SK-N-SH (cell line): Measurements from ENCODE around the gene SEZ6. TPM values are rescaled to one million over a fixed set of nuclear protein-coding genes. Genes with fewer than 3 reads are reported as not detected.

Experiments used
- CTCF ChIA-PET: fragments of 300-600, 350-600 bp; formaldehyde crosslinking; extraction: SDS; loops from one replicate; lab custom pipeline; 2021; lab: Yijun Ruan, JAX
- POLR2A ChIA-PET: fragments of 350-600 bp; sonication (Branson Sonifier 250); formaldehyde crosslinking; extraction: SDS; loops from one replicate; lab custom pipeline; 2020; ENCODE audit warnings: antibody characterized with exemption, inconsistent platforms; lab: Yijun Ruan, JAX
- DNase-seq: peaks from one replicate; pipeline ENCODE4 v3.0.0; 2012
- H2AFZ ChIP-seq: fragments of 200-600 bp; sonication (generic); 2 replicates; pipeline ENCODE4 v1.8.1; 2016; ENCODE audit warnings: antibody characterized with exemption, mild to moderate bottlenecking, low read depth
- H3F3A ChIP-seq: fragments of 200-600 bp; sonication (generic); replicated peaks from 2 replicates; pipeline ENCODE3; 2016; ENCODE audit warnings: antibody characterized with exemption, mild to moderate bottlenecking; ENCODE audit not compliant: insufficient read depth
- H3K27ac ChIP-seq, 2 experiments: fragments of 200-500 bp in 1 of 2; fragments of 200-600 bp in 1 of 2; sonication (Bioruptor generic) in 1 of 2; sonication (generic), shearing (Covaris generic) in 1 of 2; 2 replicates each; pipeline versions ENCODE4 v1.5.1 to v1.6.1; 2014 to 2016; ENCODE audit warnings: low read depth in 2 of 2, inconsistent platforms in 1 of 2, low read length in 1 of 2, mild to moderate bottlenecking in 1 of 2, mixed read lengths in 1 of 2
- H3K27me3 ChIP-seq: fragments of 200-600 bp; sonication (generic), shearing (Covaris generic); 2 replicates; pipeline ENCODE4 v1.6.1; 2016; ENCODE audit warnings: mixed run types; ENCODE audit not compliant: insufficient read depth
- H3K36me3 ChIP-seq, 2 experiments: fragments of 200-500 bp in 1 of 2; fragments of 200-600 bp in 1 of 2; sonication (Bioruptor generic) in 1 of 2; sonication (generic) in 1 of 2; replicated peaks in 1 of 2; 2 replicates each; pipeline versions ENCODE3 to v1.5.1; 2014 to 2016; ENCODE audit warnings: low read length in 1 of 2, mild to moderate bottlenecking in 1 of 2; ENCODE audit not compliant: insufficient read depth in 2 of 2, control insufficient read depth in 1 of 2
- H3K4me1 ChIP-seq, 2 experiments: fragments of 200-500 bp in 1 of 2; fragments of 200-600 bp in 1 of 2; sonication (Bioruptor generic) in 1 of 2; sonication (generic), shearing (Covaris generic) in 1 of 2; 2 replicates each; pipeline versions ENCODE4 v1.5.1 to v1.6.1; 2014 to 2016; ENCODE audit warnings: low read depth in 1 of 2, low read length in 1 of 2, mixed run types in 1 of 2; ENCODE audit not compliant: insufficient read depth in 2 of 2, control insufficient read depth in 1 of 2
- H3K4me2 ChIP-seq: fragments of 200-600 bp; sonication (generic), shearing (Covaris generic); 2 replicates; pipeline ENCODE4 v1.6.1; 2017; ENCODE audit warnings: mixed run types
- H3K4me3 ChIP-seq, 2 experiments: fragments of 200-500 bp in 1 of 2; fragments of 200-600 bp in 1 of 2; sonication (Bioruptor generic) in 1 of 2; sonication (generic), shearing (Covaris generic) in 1 of 2; 2 replicates each; pipeline versions ENCODE4 v1.5.1 to v1.8.1; 2014 to 2016; ENCODE audit warnings: low read depth in 2 of 2, inconsistent platforms in 1 of 2, low read length in 1 of 2, mild to moderate bottlenecking in 1 of 2, mixed read lengths in 1 of 2, moderate library complexity in 1 of 2
- H3K79me2 ChIP-seq: fragments of 200-600 bp; sonication (generic); 2 replicates; pipeline ENCODE4 v1.8.1; 2017; ENCODE audit warnings: mild to moderate bottlenecking; ENCODE audit not compliant: insufficient read depth
- H3K9ac ChIP-seq: fragments of 200-600 bp; sonication (generic); 2 replicates; pipeline ENCODE4 v1.6.1; 2017; ENCODE audit warnings: mixed run types
- H3K9me2 ChIP-seq: fragments of 200-600 bp; sonication (generic); 2 replicates; pipeline ENCODE4 v1.6.1; 2017; ENCODE audit warnings: mixed run types
- H3K9me3 ChIP-seq: fragments of 200-600 bp; sonication (generic); 2 replicates; pipeline ENCODE4 v1.6.1; 2017; ENCODE audit warnings: mixed run types, mild to moderate bottlenecking, moderate library complexity
- H4K20me1 ChIP-seq: fragments of 200-600 bp; sonication (generic); 2 replicates; pipeline ENCODE4 v1.6.1; 2017; ENCODE audit warnings: mild to moderate bottlenecking, mixed run types; ENCODE audit not compliant: insufficient read depth
- CHD2 ChIP-seq: fragments of 150-350 bp; IDR thresholded peaks from 2 replicates; pipeline ENCODE4 v1.6.1; 2018; ENCODE audit warnings: low read length; ENCODE audit not compliant: partially characterized antibody
- ELF1 ChIP-seq: IDR thresholded peaks from 2 replicates; pipeline ENCODE4 v1.4.0; 2012
- EP300 ChIP-seq, 2 experiments: IDR thresholded peaks; 2 replicates each; pipeline versions ENCODE4 v1.4.0 to v1.6.1; 2012; ENCODE audit warnings: borderline replicate concordance in 1 of 2, low read depth in 1 of 2, low read length in 1 of 2
- GATA2 ChIP-seq: sonication (generic); formaldehyde crosslinking; IDR thresholded peaks from 2 replicates; pipeline ENCODE4 v1.5.0; 2020; ENCODE audit warnings: mild to moderate bottlenecking, missing genetic modification reagents
- MAX ChIP-seq: IDR thresholded peaks from 2 replicates; pipeline ENCODE4 v1.4.0; 2012; ENCODE audit warnings: low read depth
- MXI1 ChIP-seq: IDR thresholded peaks from 2 replicates; pipeline ENCODE4 v1.6.1; 2012; ENCODE audit warnings: mild to moderate bottlenecking, low read depth, low read length, improper control_type of control experiment
- NFIC ChIP-seq: IDR thresholded peaks from 2 replicates; pipeline ENCODE4 v1.4.0; 2012; ENCODE audit warnings: borderline replicate concordance
- RAD21 ChIP-seq: IDR thresholded peaks from 2 replicates; pipeline ENCODE4 v1.6.1; 2012; ENCODE audit warnings: mild to moderate bottlenecking, low read length
- RFX5 ChIP-seq: IDR thresholded peaks from 2 replicates; pipeline ENCODE4 v1.6.1; 2012; ENCODE audit warnings: mild to moderate bottlenecking, improper control_type of control experiment, low read length
- TAF1 ChIP-seq: IDR thresholded peaks from 2 replicates; pipeline ENCODE4 v1.6.1; 2012; ENCODE audit warnings: low read depth, mild to moderate bottlenecking, low read length, moderate library complexity, borderline replicate concordance
- WGBS: methylation state at CpG from one replicate; pipeline ENCODE4 v1.1.6; 2017; ENCODE audit warnings: low lambda C conversion rate; 5-methylcytosine and 5-hydroxymethylcytosine counted together
- polyA plus RNA-seq, 3 experiments: library from polyadenylated mRNA; depleted of rRNA; stranded (reverse); fragments of >200 nt; gene quantifications; 2 replicates each; pipeline ENCODE4 v1.2.3, GENCODE V29; 2012
- TF ChIP-seq, protein P1 (sequence below): IDR thresholded peaks from 2 replicates; pipeline ENCODE4 v1.6.1; 2012; ENCODE audit warnings: mild to moderate bottlenecking, low read depth, low read length, moderate library complexity
- TF ChIP-seq, protein P2 (sequence below): IDR thresholded peaks from 2 replicates; pipeline ENCODE4 v1.4.0; 2012; ENCODE audit warnings: low read depth, borderline replicate concordance

Gene SEZ6
- polyA plus RNA-seq, 1 of the 3 experiments (the other 2 are of a cell fraction): 0.12 TPM

DNA sequence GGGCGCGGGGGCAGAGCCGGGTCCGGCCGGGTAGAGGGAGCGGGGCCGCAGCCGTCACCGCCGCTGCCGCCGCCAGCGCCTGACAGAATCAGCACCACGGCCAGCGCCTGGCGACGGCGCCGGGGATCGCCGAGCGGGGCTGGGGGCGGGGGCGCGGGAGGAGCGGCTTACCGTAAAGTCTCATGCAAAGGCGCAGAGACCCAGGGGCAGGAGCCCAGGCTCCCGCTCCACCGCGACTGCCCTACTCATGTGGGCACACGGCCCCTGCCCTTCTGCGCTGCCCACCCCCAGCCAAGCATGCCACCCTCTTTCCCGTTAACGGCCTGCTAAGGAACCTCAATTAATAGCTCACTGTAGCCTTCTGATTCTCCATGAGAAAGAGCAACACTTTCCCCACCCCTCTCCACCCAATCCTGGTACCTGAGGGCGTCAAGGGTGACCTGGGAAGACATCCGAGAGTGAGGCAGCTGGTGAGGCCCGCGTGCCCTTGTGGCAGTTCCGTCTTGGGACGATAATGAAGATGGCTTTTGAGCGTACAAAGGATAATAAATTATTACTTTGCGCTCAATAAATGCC is at the start of gene SEZ6 (continued):
- TF ChIP-seq, protein P1, sequence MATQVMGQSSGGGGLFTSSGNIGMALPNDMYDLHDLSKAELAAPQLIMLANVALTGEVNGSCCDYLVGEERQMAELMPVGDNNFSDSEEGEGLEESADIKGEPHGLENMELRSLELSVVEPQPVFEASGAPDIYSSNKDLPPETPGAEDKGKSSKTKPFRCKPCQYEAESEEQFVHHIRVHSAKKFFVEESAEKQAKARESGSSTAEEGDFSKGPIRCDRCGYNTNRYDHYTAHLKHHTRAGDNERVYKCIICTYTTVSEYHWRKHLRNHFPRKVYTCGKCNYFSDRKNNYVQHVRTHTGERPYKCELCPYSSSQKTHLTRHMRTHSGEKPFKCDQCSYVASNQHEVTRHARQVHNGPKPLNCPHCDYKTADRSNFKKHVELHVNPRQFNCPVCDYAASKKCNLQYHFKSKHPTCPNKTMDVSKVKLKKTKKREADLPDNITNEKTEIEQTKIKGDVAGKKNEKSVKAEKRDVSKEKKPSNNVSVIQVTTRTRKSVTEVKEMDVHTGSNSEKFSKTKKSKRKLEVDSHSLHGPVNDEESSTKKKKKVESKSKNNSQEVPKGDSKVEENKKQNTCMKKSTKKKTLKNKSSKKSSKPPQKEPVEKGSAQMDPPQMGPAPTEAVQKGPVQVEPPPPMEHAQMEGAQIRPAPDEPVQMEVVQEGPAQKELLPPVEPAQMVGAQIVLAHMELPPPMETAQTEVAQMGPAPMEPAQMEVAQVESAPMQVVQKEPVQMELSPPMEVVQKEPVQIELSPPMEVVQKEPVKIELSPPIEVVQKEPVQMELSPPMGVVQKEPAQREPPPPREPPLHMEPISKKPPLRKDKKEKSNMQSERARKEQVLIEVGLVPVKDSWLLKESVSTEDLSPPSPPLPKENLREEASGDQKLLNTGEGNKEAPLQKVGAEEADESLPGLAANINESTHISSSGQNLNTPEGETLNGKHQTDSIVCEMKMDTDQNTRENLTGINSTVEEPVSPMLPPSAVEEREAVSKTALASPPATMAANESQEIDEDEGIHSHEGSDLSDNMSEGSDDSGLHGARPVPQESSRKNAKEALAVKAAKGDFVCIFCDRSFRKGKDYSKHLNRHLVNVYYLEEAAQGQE: peak; percentile 99
- TF ChIP-seq TAF1: peak; percentile 30; the same call in 1 of the 2 replicates
- TF ChIP-seq, protein P2, sequence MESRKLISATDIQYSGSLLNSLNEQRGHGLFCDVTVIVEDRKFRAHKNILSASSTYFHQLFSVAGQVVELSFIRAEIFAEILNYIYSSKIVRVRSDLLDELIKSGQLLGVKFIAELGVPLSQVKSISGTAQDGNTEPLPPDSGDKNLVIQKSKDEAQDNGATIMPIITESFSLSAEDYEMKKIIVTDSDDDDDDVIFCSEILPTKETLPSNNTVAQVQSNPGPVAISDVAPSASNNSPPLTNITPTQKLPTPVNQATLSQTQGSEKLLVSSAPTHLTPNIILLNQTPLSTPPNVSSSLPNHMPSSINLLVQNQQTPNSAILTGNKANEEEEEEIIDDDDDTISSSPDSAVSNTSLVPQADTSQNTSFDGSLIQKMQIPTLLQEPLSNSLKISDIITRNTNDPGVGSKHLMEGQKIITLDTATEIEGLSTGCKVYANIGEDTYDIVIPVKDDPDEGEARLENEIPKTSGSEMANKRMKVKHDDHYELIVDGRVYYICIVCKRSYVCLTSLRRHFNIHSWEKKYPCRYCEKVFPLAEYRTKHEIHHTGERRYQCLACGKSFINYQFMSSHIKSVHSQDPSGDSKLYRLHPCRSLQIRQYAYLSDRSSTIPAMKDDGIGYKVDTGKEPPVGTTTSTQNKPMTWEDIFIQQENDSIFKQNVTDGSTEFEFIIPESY: no peak
- no peak for TF ChIP-seq RAD21
- TF ChIP-seq MAX: no peak; the same call in 1 of the 2 replicates

DNA sequence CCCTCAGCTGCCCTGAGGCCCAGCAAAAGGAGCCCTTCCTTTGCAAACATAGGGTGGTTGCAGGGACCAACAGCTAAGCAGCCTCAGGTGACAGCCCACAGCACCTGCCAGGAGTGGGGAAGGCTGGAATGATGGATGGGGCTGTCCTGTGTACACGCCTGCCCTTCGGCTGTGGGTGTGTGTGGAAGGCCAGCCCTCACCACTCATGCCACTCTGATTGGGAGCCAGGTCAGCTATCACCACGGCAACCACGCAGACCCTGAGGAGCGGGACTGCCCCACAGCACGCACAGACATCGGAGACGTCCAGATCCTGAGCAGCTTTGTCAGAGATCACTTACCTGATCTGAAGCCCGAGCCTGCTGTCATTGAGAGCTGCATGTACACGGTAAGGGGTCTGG is 49.0 kb upstream of the SEZ6 start:
- Histone ChIP-seq H3K4me2 (no peak overlapping the region), H3K9me2 (no peaks in the 10 kb centered on the region), H3K27me3 (no peaks in the 10 kb centered on the region), H4K20me1 (no peaks in the 10 kb centered on the region), H3K9ac (no peak overlapping the region)
- TF ChIP-seq ELF1 (no peak), EP300 (IDR thresholded peaks at IDR 0.05; ENCODE audit: borderline replicate concordance in 1 of 2, low read depth in 1 of 2, low read length in 1 of 2) (peak in 1 of 2 experiments; percentile 35; a peak in 1 of 4 replicates), GATA2 (CRISPR knock-in tag) (peak; percentile 50; the same call in 1 of the 2 replicates), NFIC (no peak), RFX5 (peak; percentile 83), MXI1 (peak; percentile 54; the same call in 1 of the 2 replicates), CHD2 (peak; percentile 24)
- TF ChIP-seq, all 33 proteins: peak for 5
- Histone ChIP-seq H3K4me3 (no peak overlapping the region), H2AFZ (no peak overlapping the region), H3K9me3 (no peaks in the 10 kb centered on the region), H3K36me3 (no peaks in the 10 kb centered on the region), H3F3A (no peaks in the 10 kb centered on the region), H3K27ac (peak overlapping the region in 1 of 2 experiments; percentile 83; a peak in 2 of 4 replicates), H3K4me1 (peaks cover 0 to 53% of the 10 kb centered on the region in 2 experiments; a peak in 3 of 4 replicates), H3K79me2 (no peaks in the 10 kb centered on the region)
- 0% methylated on average over 1 of the region's 10 CpGs for WGBS
- peak; percentile 78 for DNase-seq
- ChIA-PET POLR2A (interaction anchor here (0.8 to 1.1 kb wide), 2 partner anchors 48 to 81 kb away, joined by 3 read pairs; no protein-coding TSS in a partner anchor), CTCF (interaction anchor here (0.6 to 3.0 kb wide), 12 partner anchors 11 to 409 kb away, joined by 3 to 16 read pairs (median 4); partner anchors contain the start of gene PIPOX)
